Activated CD4-positive, alpha-beta T cell treated with anti-CD3 and anti-CD28 coated beads, Interleukin-2, amount 10 ng/mL, durations not matched to agents 24 days and 14 days (primary cell): Measurements from ENCODE around the gene SART1. TPM values are rescaled to one million over a fixed set of nuclear protein-coding genes. Genes with fewer than 3 reads are reported as not detected.
A peak's percentile ranks its signal among the peaks of the same experiment; 100 is the strongest.
"Not testable (repeated sequence)": the region's sequence is repeated elsewhere in the genome, so short reads cannot be mapped to it uniquely, and the experiment has no call there.

ENCODE experiments used
- DNase-seq: peaks from one replicate; pipeline ENCODE4 v3.0.0; 2022
- H3K27ac Mint-ChIP-seq: one replicate; pipeline ENCODE4 v1.8.0; 2022; ENCODE audit warnings: mild to moderate bottlenecking, mixed read lengths
- H3K27me3 Mint-ChIP-seq: one replicate; pipeline ENCODE4 v1.8.0; 2022; ENCODE audit warnings: mixed read lengths
- H3K36me3 Mint-ChIP-seq: one replicate; pipeline ENCODE4 v1.8.0; 2022; ENCODE audit warnings: low read depth, mild to moderate bottlenecking, mixed read lengths
- H3K4me1 Mint-ChIP-seq: one replicate; pipeline ENCODE4 v1.8.0; 2021; ENCODE audit warnings: mixed read lengths
- H3K4me3 Mint-ChIP-seq: one replicate; pipeline ENCODE4 v1.8.0; 2022; ENCODE audit warnings: mild to moderate bottlenecking, moderate library complexity, mixed read lengths
- H3K9me3 Mint-ChIP-seq: one replicate; pipeline ENCODE4 v1.8.0; 2021; ENCODE audit warnings: mixed read lengths
- intact Hi-C: fragments of 100-400 bp; cut with micrococcal nuclease; formaldehyde crosslinking; loops from one replicate; pipeline ENCODE4 v1.15.1; 2023
- total RNA-seq: library from RNA; stranded (reverse); gene quantifications from 2 replicates; pipeline ENCODE4 v1.2.3, GENCODE V29; 2022

The SART1 gene
- total RNA-seq, 1 donor from 2014 or later: 104 TPM

- intact Hi-C loops: no loop called here
- H3K4me3 Mint-ChIP-seq: no peak overlapping the region
- H3K9me3 Mint-ChIP-seq: no peaks in the 10 kb centered on the region
- H3K36me3 Mint-ChIP-seq: no peaks in the 10 kb centered on the region
- H3K27me3 Mint-ChIP-seq: peaks cover 14% of the 10 kb centered on the region
- no peak for DNase-seq
- H3K27ac Mint-ChIP-seq: no peak overlapping the region
- H3K4me1 Mint-ChIP-seq: peaks cover 12% of the 10 kb centered on the region
Measured at GRCh38 chr11:66015936-66016792, 54.6 kb downstream of the SART1 start.

- intact Hi-C loops: no loop called here
- Mint-ChIP-seq H3K9me3 (no peaks in the 10 kb centered on the region), H3K27ac (no peak overlapping the region), H3K4me1 (peaks cover 16% of the 10 kb centered on the region), H3K4me3 (no peak overlapping the region), H3K36me3 (no peaks in the 10 kb centered on the region), H3K27me3 (peaks cover 11% of the 10 kb centered on the region)
- DNase-seq: no peak
Measured at GRCh38 chr11:66016793-66017177, 55.3 kb downstream of the SART1 start.

DNA sequence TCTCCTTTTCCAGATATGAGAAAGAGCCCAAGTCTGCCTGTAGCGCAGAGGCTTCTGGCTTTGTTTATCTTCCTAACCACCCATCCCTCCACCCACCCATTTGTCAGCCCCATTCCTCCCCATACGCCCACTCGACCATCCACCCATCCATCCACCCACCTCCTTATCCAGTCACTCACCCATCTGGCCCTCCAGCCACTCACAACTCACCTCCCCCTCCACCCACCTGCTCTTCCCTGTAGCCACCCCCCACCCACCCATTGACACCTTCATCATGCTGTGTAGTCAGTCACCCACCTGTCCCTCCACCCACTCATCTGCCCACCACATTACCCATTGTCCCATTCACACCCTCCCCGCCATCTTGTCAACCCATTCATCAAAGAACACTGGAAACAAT lies 55.8 kb downstream of the SART1 start:
- intact Hi-C loops: no loop called here
- H3K27me3 Mint-ChIP-seq: peaks cover 9% of the 10 kb centered on the region
- no peaks in the 10 kb centered on the region for H3K9me3 Mint-ChIP-seq
- H3K4me3 Mint-ChIP-seq: peak overlapping the region; percentile 34
- H3K36me3 Mint-ChIP-seq: no peaks in the 10 kb centered on the region
- peaks cover 16% of the 10 kb centered on the region for H3K4me1 Mint-ChIP-seq
- DNase-seq: no peak
- H3K27ac Mint-ChIP-seq: peak overlapping the region; percentile 80

- peaks cover 7% of the 10 kb centered on the region for H3K27me3 Mint-ChIP-seq
- H3K36me3 Mint-ChIP-seq: no peaks in the 10 kb centered on the region
- H3K27ac Mint-ChIP-seq: peak overlapping the region; percentile 32
- no peak for DNase-seq
- H3K4me1 Mint-ChIP-seq: peaks cover 21% of the 10 kb centered on the region
- no peaks in the 10 kb centered on the region for H3K9me3 Mint-ChIP-seq
- intact Hi-C loops: no loop called here
- no peak overlapping the region for H3K4me3 Mint-ChIP-seq
Measured at GRCh38 chr11:66020212-66020611, 58.7 kb downstream of the SART1 start.

GRCh38 chr11:66020618-66021357 lies 59.3 kb downstream of the SART1 start:
- peaks cover 7% of the 10 kb centered on the region for H3K27me3 Mint-ChIP-seq
- peaks cover 21% of the 10 kb centered on the region for H3K4me1 Mint-ChIP-seq
- H3K9me3 Mint-ChIP-seq: no peaks in the 10 kb centered on the region
- peak overlapping the region; percentile 40 for H3K4me3 Mint-ChIP-seq
- H3K27ac Mint-ChIP-seq: peak overlapping the region; percentile 32
- DNase-seq: no peak
- intact Hi-C loops: no loop called here
- H3K36me3 Mint-ChIP-seq: no peaks in the 10 kb centered on the region

GRCh38 chr11:66022401-66023185 lies 61.1 kb downstream of the SART1 start:
- Mint-ChIP-seq H3K4me1 (peaks cover 16% of the 10 kb centered on the region), H3K4me3 (peak overlapping the region; percentile 62), H3K27ac (no peak overlapping the region), H3K9me3 (no peaks in the 10 kb centered on the region), H3K27me3 (peaks cover 7% of the 10 kb centered on the region), H3K36me3 (no peaks in the 10 kb centered on the region)
- intact Hi-C loops: no loop called here
- DNase-seq: peak; percentile 95

DNA sequence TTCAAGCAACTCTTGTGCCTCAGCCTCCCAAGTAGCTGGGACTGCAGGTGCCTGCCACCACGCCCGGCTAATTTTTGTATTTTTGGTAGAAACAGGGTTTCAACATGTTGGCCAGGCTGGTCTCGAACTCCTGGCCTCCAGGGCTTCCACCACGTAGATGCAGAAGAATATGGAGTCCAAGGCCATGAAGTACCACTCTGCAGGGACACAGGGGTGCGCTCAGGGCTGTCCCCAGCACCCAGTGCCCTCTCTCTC lies 61.6 kb downstream of the SART1 start:
- H3K9me3 Mint-ChIP-seq, intact Hi-C loops, H3K27me3 Mint-ChIP-seq, H3K36me3 Mint-ChIP-seq, H3K27ac Mint-ChIP-seq, H3K4me3 Mint-ChIP-seq, DNase-seq: not testable (repeated sequence)
- peaks cover 14% of the 10 kb centered on the region for H3K4me1 Mint-ChIP-seq

- no peak for DNase-seq
- Mint-ChIP-seq H3K9me3 (no peaks in the 10 kb centered on the region), H3K4me3 (no peak within 1 kb of the TSS), H3K36me3 (no peaks in the 10 kb centered on the region), H3K4me1 (peaks cover 10% of the 10 kb centered on the region), H3K27me3 (peaks cover 14% of the 10 kb centered on the region), H3K27ac (no peak within 1 kb of the TSS)
- intact Hi-C loops: no loop called here
Measured at GRCh38 chr11:66026017-66026529, 64.5 kb downstream of the SART1 start, which contains the start of gene CATSPER1. Gene CATSPER1, minus strand, starts transcription at chr11:66026479. Its CDS starts 100 bp downstream, at chr11:66026379.

Other genes starting within 250 kb of the SART1 start
- 71.6 and 72.3 TPM in 2 replicates for gene KAT5, start 249.5 kb upstream of the SART1 start, total RNA-seq
- 86.4 and 100.0 TPM in 2 replicates for gene RNASEH2C, start 240.9 kb upstream of the SART1 start, total RNA-seq
- gene AP5B1, start 180.8 kb upstream of the SART1 start, total RNA-seq: 20.1 and 21.1 TPM in 2 replicates
- gene OVOL1, start 174.7 kb upstream of the SART1 start, total RNA-seq: 0.07 TPM in 1 of 2 replicates, not detected in the other
- 1.2 and 2.1 TPM in 2 replicates for gene SNX32, start 127.8 kb upstream of the SART1 start, total RNA-seq
- 1,047 and 1,065 TPM in 2 replicates for gene CFL1, start 103.6 kb upstream of the SART1 start, total RNA-seq
- 77.4 and 80.5 TPM in 2 replicates for gene MUS81, start 101.3 kb upstream of the SART1 start, total RNA-seq
- gene EFEMP2, start 88.9 kb upstream of the SART1 start, total RNA-seq: 8.4 and 9.1 TPM in 2 replicates
- gene CTSW, start 81.9 kb upstream of the SART1 start, total RNA-seq: 4.9 and 7.5 TPM in 2 replicates
- gene FIBP, start 73.3 kb upstream of the SART1 start, total RNA-seq: 91.0 and 95.7 TPM in 2 replicates
- gene CCDC85B, start 71.1 kb upstream of the SART1 start, total RNA-seq: 62.2 and 62.5 TPM in 2 replicates
- 32.1 and 32.9 TPM in 2 replicates for gene FOSL1, start 61.3 kb upstream of the SART1 start, total RNA-seq
- gene C11orf68, start 42.7 kb upstream of the SART1 start, total RNA-seq: 20.9 and 21.1 TPM in 2 replicates
- gene DRAP1, start 42.3 kb upstream of the SART1 start, total RNA-seq: 113 and 117 TPM in 2 replicates
- gene TSGA10IP, start 16.3 kb upstream of the SART1 start, total RNA-seq: not detected in 2 replicates
- 64.9 and 75.9 TPM in 2 replicates for gene EIF1AD, start 40.4 kb downstream of the SART1 start, total RNA-seq
- 291 and 298 TPM in 2 replicates for gene BANF1, start 40.8 kb downstream of the SART1 start, total RNA-seq
- 0.45 and 1.5 TPM in 2 replicates for gene CST6, start 50.3 kb downstream of the SART1 start, total RNA-seq
- gene CATSPER1, start 64.7 kb downstream of the SART1 start, total RNA-seq: 0.28 and 0.30 TPM in 2 replicates
- gene GAL3ST3, start 87.4 kb downstream of the SART1 start, total RNA-seq: not detected in 2 replicates
- gene SF3B2, start 90.6 kb downstream of the SART1 start, total RNA-seq: 283 and 284 TPM in 2 replicates
- gene PACS1, start 108.5 kb downstream of the SART1 start, total RNA-seq: 90.9 and 96.7 TPM in 2 replicates